Measurements from ENCODE around the gene CAMK2G.
"Not testable (repeated sequence)": the region's sequence is repeated elsewhere in the genome, so short reads cannot be mapped to it uniquely, and the experiment has no call there.

CAMK2G gene

GRCh38 chr10:73901261-73901660 is 26.9 kb upstream of the CAMK2G start:
- no peak for DNase-seq

GRCh38 chr10:73900064-73900463 is 25.7 kb upstream of the CAMK2G start:
- DNase-seq = no peak

GRCh38 chr10:73899423-73899822 is 25.1 kb upstream of the CAMK2G start:
- peak; percentile 71 to 77 for DNase-seq

GRCh38 chr10:73898730-73899410 is 24.5 kb upstream of the CAMK2G start:
- DNase-seq = no peak

- DNase-seq = no peak
Observed at GRCh38 chr10:73897693-73898092, 23.3 kb upstream of the CAMK2G start.

- not testable (repeated sequence) for DNase-seq
Observed at GRCh38 chr10:73895381-73895780, 21.0 kb upstream of the CAMK2G start.

- DNase-seq = no peak
Observed at GRCh38 chr10:73894245-73894971, 20.1 kb upstream of the CAMK2G start.

- no peak for DNase-seq
Observed at GRCh38 chr10:73893426-73893825, 19.1 kb upstream of the CAMK2G start.

GRCh38 chr10:73892310-73893030 is 18.1 kb upstream of the CAMK2G start:
- no peak for DNase-seq

GRCh38 chr10:73891540-73891939 is 17.2 kb upstream of the CAMK2G start:
- no peak for DNase-seq

GRCh38 chr10:73890830-73891229 is 16.5 kb upstream of the CAMK2G start:
- not testable (repeated sequence) for DNase-seq

GRCh38 chr10:73890261-73890660 is 15.9 kb upstream of the CAMK2G start:
- DNase-seq = no peak

GRCh38 chr10:73889416-73889815 is 15.1 kb upstream of the CAMK2G start:
- not testable (repeated sequence) for DNase-seq

GRCh38 chr10:73889014-73889413 is 14.7 kb upstream of the CAMK2G start:
- DNase-seq = peak; percentile 86 to 89

- no peak for DNase-seq
Observed at GRCh38 chr10:73888514-73888913, 14.2 kb upstream of the CAMK2G start.

GRCh38 chr10:73887294-73888039 is 13.1 kb upstream of the CAMK2G start:
- no peak for DNase-seq

- no peak for DNase-seq
Observed at GRCh38 chr10:73886661-73887293, 12.4 kb upstream of the CAMK2G start.

- peak; percentile 89 to 95 for DNase-seq
Observed at GRCh38 chr10:73886085-73886529, 11.8 kb upstream of the CAMK2G start.

GRCh38 chr10:73884017-73884416 is 9.7 kb upstream of the CAMK2G start:
- DNase-seq = no peak

GRCh38 chr10:73881221-73881919 is 7.0 kb upstream of the CAMK2G start:
- no peak for DNase-seq

GRCh38 chr10:73879296-73880173 is 5.2 kb upstream of the CAMK2G start:
- DNase-seq = peak; percentile 96 to 98

All from Kasumi-1 (cell line).